Sciatic nerve (tissue), 2 donors: ENCODE data around the gene ZCRB1. TPM values are rescaled to one million over a fixed set of nuclear protein-coding genes. Genes with fewer than 3 reads are reported as not detected.

Source experiments
- ATAC-seq: fragments of 200-7000 bp; cut with Tn5 transposase; one replicate; pipeline ENCODE4 v1.9.1; 2020; ENCODE audit warnings: mild to moderate bottlenecking, moderate library complexity
- DNase-seq: peaks from one replicate; pipeline ENCODE4 v3.0.0-alpha.2; 2020; ENCODE audit warnings: low spot score
- intact Hi-C: fragments of 100-400 bp; cut with DNase I; formaldehyde crosslinking; loops from one replicate; pipeline ENCODE4 v1.14.2; 2022
- microRNA-seq: library from miRNA; unstranded; fragments of <30 nt; microRNA quantifications from one replicate; pipeline ENCODE4 v1.2.0, GENCODE V29; 2020
- total RNA-seq: library from RNA; stranded (reverse); fragmentation: NEBNext Ultra II Directional; extraction: Animal tissue kit (Norgen Biotek cat#: 25700); gene quantifications from one replicate; pipeline ENCODE4 v1.2.1, GENCODE V29; 2021
- donor health status: DM: no; HTN: no; CAD: no.
- donor health status: DM: no; HTN: no; CAD: no.

ZCRB1 gene
- total RNA-seq, 1 donor from 2014 or later, result 43.1 TPM

DNA sequence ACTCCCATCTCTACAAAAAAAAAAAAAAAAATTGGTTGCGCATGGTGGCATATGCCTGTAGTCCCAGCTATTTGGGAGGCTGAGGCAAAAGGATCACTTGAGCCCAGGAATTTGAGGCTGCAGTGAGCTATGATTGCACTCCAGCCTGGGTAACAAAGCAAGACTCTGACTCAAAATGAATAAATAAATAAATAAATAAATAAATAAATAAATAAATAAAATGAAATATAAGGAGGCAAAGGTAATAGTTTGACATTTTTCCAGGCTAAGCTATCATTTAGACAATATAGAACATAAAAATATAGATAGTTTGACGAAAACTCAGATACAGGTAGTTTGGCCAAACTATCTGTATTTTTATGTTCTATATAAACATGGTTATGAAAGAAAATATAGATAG, 40.5 kb downstream of the ZCRB1 start:
- DNase-seq (no peak), ATAC-seq (no peak)
- intact Hi-C loops, result no loop called here

DNA sequence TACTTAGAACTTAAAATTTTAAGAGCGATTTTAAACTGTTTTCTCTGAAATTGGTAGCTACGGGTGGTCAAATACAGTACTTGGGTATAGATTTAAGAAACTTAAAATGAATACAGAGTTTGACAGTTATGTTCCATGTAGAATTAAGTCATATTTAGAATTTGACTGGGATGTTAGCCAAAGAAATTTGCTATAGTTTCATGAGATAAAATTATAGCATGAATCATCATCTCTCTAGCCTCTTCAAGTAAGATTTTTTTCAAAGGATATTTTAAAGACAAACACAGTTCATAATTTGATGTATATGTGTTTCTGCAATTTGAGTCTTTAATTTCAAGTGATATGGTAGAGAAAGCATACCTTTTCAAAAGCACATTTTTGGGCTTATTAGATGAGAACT, 41.0 kb downstream of the ZCRB1 start:
- ATAC-seq, result no peak
- DNase-seq, result no peak
- intact Hi-C loops, result no loop called here

DNA sequence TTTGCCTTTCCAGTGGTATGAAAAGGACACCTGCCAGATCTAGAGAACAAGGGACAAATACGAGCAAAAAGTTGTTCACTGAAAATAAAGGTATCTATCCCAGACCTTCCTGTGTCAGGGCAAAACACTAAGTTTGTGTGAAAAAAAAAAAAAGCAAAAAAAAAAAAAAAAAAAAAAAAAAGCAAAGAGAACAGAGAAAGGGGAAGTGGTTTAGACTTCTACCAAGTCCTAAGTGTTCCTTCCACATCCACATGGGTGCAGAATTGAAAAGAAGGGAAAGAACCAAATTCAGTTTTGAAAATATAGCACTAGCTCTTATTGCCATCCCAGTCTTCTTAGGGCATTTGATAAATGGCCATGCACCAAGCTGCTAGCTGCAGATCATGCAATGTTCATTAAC, 41.7 kb downstream of the ZCRB1 start:
- no peak for ATAC-seq
- DNase-seq, result no peak
- intact Hi-C loops, result no loop called here

DNA sequence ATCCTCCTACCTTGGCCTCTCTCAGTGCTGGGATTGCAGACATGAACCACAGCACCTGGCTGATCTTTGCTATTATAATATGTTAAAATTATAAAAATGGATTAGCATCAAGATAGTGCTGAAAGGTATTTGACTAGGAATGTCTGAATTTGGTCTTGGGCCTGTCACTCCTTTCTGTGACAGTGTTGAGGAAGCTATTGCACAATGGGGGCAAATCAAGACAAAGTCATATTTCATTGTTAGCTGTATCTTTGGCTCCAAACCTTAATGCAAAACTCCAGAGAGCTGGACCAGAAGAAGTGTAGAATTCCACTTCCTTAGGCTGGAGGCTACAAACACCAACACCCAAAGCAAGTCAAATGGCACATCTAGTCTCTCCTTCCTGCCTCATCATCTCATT, 42.2 kb downstream of the ZCRB1 start:
- intact Hi-C loops, result no loop called here
- ATAC-seq, result no peak

DNA sequence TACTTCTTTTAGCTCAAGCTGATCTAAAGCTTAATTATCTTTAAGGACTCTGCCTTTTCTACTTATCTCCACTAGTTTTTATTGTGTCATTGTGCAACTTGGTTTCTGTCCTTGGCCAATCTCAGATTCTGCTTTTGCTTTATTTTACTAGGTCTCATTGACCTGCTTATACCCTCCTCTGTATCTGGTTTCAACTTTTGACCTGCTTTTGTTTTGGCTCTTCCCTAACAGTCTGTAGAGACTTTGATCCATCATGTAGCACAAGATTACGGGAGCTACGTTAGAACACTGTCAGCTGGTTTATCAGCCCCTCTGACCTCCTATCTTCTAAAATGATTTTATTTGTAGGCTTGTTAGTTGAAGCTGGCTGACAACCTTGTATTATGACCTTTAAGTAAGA, 43.6 kb downstream of the ZCRB1 start:
- ATAC-seq, result no peak
- intact Hi-C loops, result no loop called here

More for the DNA sequence above, 42.2 kb downstream of the ZCRB1 start:
- DNase-seq, result no peak

DNA sequence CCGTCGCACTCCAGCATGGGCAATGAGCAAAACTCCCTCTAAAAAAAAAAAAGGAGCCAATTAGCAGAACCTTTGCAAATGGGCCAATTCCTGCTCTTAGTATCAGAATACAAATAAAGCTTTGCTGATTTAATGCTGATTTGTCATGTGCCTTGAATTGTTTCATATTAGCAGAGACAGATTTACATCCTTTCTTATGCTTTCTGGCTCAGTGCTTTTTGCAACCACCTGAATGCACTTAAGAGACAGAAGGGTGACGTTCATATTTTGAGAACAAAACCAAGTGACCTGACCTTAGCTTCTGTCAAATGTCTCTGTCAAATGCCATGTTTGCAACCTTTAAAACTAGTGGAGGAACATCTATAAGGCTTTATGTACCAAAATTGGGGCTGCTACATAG, 44.0 kb downstream of the ZCRB1 start:
- ATAC-seq (no peak), DNase-seq (no peak)
- intact Hi-C loops, result no loop called here

More for the DNA sequence above, 43.6 kb downstream of the ZCRB1 start:
- DNase-seq, result no peak

DNA sequence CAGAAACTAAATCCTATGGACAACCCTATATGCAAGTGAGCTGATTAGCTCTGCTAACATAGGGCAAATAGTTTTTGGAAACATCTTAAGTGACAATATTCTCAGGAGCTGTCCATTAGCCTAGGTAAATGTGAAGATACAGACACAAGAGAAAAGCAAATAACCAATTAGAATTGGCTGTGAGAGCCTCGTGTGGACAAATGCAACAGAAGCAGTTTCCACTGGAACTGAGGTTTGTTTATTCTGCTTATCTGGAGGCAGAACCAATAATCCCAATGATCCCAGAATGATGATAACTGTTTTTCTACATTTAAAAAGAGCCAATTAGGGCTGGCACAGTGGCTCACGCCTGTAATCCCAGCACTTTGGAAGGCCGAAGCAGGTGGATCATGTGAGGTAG, 44.6 kb downstream of the ZCRB1 start:
- intact Hi-C loops, result no loop called here
- DNase-seq (no peak), ATAC-seq (no peak)

DNA sequence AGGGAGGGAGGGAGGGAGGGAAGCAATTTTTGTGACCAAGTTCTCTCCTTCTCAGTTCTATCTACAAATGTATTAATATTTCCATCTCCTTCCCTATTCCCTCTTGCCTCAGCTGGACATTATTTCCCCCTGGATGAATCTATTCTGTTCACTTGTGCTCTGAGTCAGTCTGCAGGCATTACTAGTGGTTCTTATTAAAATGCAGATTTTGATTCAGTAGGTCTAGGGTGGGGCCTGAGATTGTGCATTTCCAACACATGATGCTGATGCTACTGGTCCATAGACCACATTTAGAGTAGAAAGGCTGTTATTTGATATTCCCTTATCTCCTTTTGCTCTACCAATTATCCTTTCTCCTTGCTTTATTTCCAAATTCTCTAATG, 47.8 kb downstream of the ZCRB1 start:
- intact Hi-C loops, result no loop called here

DNA sequence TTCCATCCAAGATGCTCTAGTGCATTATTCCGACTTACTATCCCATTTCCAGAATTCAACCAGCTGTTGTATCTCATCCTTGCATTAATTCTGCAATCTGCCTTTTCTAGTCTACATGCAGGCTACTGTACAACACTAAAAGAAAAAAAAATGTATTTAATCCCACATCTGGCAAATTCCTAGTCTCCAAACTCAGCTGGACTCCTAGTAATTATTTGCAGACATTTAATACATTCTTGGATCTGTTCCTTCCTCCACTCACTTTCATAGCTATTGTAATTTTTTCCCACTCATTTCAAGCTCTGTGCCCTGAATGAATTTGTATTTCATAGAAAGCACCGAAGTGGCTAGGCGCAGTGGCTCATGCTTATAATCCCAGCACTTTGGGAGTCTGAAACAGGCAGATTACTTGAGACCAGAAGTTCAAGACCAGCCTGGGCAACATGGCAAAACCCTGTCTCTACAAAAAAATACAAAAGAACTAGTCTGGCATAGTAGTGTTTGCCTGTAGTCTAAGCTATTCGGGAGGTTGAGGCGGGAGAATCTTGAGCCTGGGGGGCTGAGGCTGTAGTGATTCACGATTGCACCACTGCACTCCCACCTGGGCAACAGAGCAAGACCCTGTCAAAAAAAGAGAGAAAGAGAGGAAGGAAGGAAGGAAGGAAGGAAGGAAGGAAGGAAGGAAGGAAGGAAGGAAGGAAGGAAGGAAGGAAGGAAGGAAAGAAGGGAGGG, 48.3 kb downstream of the ZCRB1 start:
- ATAC-seq (no peak), DNase-seq (no peak)
- intact Hi-C loops, result no loop called here

More for the DNA sequence above, 47.8 kb downstream of the ZCRB1 start:
- no peak for ATAC-seq
- DNase-seq, result no peak

DNA sequence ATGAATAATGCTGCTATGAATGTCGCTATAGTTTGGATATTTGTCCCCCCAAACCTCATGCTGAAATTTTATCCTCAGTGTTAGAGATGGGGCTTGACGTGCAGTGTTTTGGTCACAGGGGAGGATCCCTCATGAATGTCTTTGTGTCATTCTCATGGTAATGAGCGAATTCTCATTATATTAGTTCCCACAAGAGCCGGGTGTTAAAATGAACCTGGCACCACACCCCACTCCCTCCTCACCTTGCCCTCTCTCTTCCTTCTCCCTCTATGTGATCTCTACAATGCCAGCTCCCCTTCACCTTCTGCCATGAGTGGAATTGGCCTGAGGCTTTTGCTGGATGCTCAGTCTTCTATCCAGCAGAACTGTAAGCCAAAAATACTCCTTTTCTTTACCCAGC, 50.4 kb downstream of the ZCRB1 start:
- intact Hi-C loops, result no loop called here
- ATAC-seq (no peak), DNase-seq (no peak)

DNA sequence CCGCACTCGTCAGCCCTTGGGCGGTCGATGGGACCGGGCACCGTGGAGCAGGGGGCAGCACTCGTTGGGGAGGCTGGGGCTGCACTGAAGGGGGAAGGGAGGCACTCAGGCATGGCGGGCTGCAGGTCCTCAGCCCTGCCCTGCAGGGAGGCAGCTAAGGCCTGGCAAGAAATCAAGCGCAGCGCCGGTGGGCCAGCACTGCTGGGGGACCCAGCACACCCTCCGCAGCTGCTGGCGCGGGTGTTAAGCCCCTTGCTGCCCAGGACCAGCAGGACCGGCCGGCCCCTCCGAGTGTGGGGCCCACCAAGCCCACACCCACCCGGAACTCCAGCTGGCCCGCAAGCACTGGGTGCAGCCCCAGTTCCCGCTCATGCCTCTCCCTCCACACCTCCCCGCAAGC, 52.2 kb downstream of the ZCRB1 start:
- ATAC-seq (no peak), DNase-seq (no peak)
- intact Hi-C loops, result no loop called here

DNA sequence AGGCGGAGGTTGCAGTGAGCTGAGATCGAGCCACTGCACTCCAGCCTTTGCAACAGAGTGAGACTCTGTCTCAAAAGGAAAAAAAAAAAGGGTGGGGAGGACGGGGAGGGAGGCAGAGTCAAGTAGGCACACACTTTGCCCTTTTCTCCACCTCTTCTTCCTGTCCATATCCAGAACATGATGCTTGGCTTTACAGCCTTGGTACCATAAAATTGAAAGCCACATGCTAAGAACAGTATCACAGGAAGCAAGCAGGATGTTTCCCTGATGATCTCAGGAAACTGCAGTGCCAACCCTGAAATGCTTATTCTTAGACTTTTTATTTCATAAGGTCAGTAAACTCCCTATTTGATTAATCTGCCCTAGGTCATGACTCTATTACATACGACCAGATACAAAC, 55.3 kb downstream of the ZCRB1 start:
- ATAC-seq, result no peak
- intact Hi-C loops, result no loop called here
- no peak for DNase-seq

DNA sequence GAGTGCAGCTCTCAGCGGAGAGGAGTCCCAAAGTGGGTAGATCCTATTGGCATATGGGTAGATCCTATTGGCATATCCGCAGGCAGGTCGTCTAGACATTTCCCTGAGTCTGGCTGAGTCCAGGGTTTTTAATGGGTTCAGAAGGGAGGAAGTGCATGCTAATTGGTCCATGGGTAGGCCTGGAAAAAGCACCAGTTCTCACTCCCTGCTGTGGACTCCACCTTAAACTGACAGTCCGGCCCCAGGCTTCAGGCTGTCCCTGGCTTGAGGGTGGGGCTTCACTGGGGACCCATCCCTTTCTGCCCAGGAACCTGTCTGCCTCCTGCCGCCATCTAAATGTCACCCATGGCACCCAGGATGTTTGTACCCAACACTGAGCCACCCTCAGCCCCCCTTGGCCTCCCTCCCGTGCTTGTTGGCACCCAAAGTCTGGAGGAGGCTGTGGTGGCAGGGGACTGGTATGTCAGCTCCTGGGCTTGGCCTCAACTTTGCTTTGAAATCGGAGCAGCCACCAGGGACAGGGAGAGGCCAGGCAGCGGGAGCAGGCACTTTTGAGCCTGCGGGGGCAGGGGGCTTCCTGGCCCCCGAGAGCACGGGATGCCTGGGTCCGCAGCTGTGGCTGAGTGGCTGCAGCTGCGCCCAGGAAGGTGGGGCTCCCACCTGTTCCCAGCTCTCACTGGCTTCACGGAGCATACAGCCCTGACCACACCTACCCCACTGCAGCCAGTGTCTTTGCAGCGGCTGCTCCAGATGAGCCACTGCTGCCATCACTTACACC, 58.3 kb downstream of the ZCRB1 start:
- ATAC-seq (no peak), DNase-seq (no peak)
- intact Hi-C loops, result no loop called here

DNA sequence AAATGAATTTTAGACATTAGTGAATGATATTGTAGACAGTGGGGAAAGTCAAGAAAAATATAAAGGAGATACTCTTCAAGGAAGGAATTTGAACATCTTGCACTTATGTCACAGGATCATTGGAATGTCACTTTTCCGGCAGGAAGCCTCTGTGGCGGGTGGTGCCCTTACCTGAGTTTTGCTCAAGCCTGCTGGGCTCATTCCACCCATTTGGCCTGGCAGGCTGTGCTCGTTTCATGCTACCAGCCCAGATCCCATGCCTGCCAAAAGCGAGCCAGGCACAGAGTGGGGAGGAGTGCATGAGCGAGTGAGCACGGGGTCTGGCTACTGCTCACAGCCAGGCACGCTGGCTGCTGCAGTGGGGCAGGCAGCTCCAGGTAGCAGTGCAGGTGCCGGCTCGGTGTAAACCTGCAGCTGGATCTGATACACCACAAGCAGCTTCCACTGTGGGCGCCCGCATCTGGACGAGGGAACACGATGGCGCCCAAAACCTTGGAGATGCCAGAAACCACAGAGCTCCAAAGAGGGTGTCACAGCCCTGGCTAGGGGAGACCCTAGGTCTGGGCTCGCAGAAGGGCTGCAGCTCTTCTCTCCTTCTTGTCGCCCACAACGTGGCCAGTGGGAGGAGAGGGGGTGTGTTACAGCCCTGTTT, 59.2 kb downstream of the ZCRB1 start:
- intact Hi-C loops, result no loop called here
- ATAC-seq (no peak), DNase-seq (no peak)

DNA sequence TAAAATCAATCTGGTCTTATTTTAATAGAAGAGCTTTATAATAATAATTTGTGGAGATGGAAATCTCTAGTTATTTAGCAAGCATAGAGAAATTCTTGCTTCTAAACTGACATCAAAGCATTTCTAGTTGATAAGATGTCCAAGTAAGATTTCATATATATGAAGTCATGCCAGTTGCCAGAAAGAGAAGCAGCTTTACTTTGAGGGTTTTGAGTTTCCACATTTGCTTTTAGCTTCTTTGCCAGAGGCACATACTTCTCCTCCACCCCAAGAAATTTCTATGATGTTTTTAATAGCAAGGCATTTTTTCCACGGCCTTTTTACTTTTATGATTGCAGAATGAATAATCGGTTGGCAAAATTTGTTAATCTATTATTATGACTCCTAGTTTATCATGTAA, 63.6 kb downstream of the ZCRB1 start:
- no peak for ATAC-seq
- no peak for DNase-seq
- intact Hi-C loops, result no loop called here

Small RNA genes lying within 50 kb of the gene (microRNA-seq; reads per million reads assigned to microRNA genes)
- not detected for gene MIR7851

Other genes with a start within 250 kb of the ZCRB1 start
- gene GXYLT1, start 181.2 kb downstream of the ZCRB1 start, total RNA-seq, result 19.5 TPM
- gene YAF2, start 87.8 kb downstream of the ZCRB1 start, total RNA-seq, result 42.4 TPM
- 50.8 TPM for gene PPHLN1, start 73 bp upstream of the ZCRB1 start, total RNA-seq